GM21723 (cell line): ENCODE data around the gene MLEC.

ENCODE experiments used
- ATAC-seq: cut with Tn5 transposase; IDR thresholded peaks from one replicate; pipeline ENCODE4 v1.9.1; 2021; ENCODE audit warnings: mild to moderate bottlenecking, moderate library complexity; ENCODE audit not compliant: unreplicated experiment

Gene MLEC

GRCh38 chr12:120690083-120690450, 3.1 kb downstream of the MLEC start:
- no peak for ATAC-seq

- ATAC-seq, result no peak
Observed at GRCh38 chr12:120690978-120691377, 4.0 kb downstream of the MLEC start.

GRCh38 chr12:120692524-120693033, 5.6 kb downstream of the MLEC start:
- ATAC-seq, result no peak

- no peak for ATAC-seq
Observed at GRCh38 chr12:120693848-120694247, 6.9 kb downstream of the MLEC start.

- ATAC-seq, result no peak
Observed at GRCh38 chr12:120696626-120697025, 9.7 kb downstream of the MLEC start.

GRCh38 chr12:120697344-120697743, 10.4 kb downstream of the MLEC start:
- no peak for ATAC-seq

- no peak for ATAC-seq
Observed at GRCh38 chr12:120698665-120699064, 11.7 kb downstream of the MLEC start.

GRCh38 chr12:120699553-120699952, 12.6 kb downstream of the MLEC start:
- no peak for ATAC-seq

- no peak for ATAC-seq
Observed at GRCh38 chr12:120700886-120701285, 13.9 kb downstream of the MLEC start.

- ATAC-seq, result no peak
Observed at GRCh38 chr12:120702637-120703036, 15.7 kb downstream of the MLEC start.

- no peak for ATAC-seq
Observed at GRCh38 chr12:120703311-120703942, 16.5 kb downstream of the MLEC start.

GRCh38 chr12:120705618-120706017, 18.7 kb downstream of the MLEC start:
- ATAC-seq, result no peak

- no peak for ATAC-seq
Observed at GRCh38 chr12:120706029-120706428, 19.1 kb downstream of the MLEC start.

GRCh38 chr12:120708651-120709050, 21.7 kb downstream of the MLEC start:
- no peak for ATAC-seq

GRCh38 chr12:120710031-120710804, 23.3 kb downstream of the MLEC start, which contains the start of gene UNC119B:
Gene UNC119B (plus strand): TSS chr12:120710458. CDS start chr12:120710475, 17 bp downstream.
- peak; percentile 79 for ATAC-seq

GRCh38 chr12:120710805-120711296, 23.9 kb downstream of the MLEC start:
- peak; percentile 27 for ATAC-seq

- ATAC-seq, result no peak
Observed at GRCh38 chr12:120711411-120711810, 24.5 kb downstream of the MLEC start.

GRCh38 chr12:120712610-120713009, 25.7 kb downstream of the MLEC start:
- no peak for ATAC-seq

GRCh38 chr12:120713861-120714482, 27.0 kb downstream of the MLEC start:
- ATAC-seq, result no peak

- ATAC-seq, result no peak
Observed at GRCh38 chr12:120718055-120718454, 31.1 kb downstream of the MLEC start.

- no peak for ATAC-seq
Observed at GRCh38 chr12:120719072-120719471, 32.1 kb downstream of the MLEC start.
